SU-DHL-6 (cell line): Measurements from ENCODE around the gene SFMBT2.

ENCODE experiments used
- H2AFZ ChIP-seq: fragments of 200-600 bp; sonication (generic); 2 replicates; pipeline ENCODE4 v1.6.1; 2014; ENCODE audit warnings: low read depth, mild to moderate bottlenecking, moderate library complexity, mixed read lengths, antibody characterized with exemption, low read length; ENCODE audit not compliant: severe bottlenecking
- H3F3A ChIP-seq: fragments of 200-600 bp; shearing (Covaris generic); 2 replicates; pipeline ENCODE4 v1.6.0; 2016; ENCODE audit warnings: antibody characterized with exemption, mild to moderate bottlenecking; ENCODE audit not compliant: insufficient read depth
- H3K27ac ChIP-seq: fragments of 200-600 bp; sonication (generic); 2 replicates; pipeline ENCODE4 v1.5.1; 2016; ENCODE audit warnings: low read depth, mild to moderate bottlenecking, low read length, moderate library complexity, mixed read lengths
- H3K27me3 ChIP-seq: fragments of 200-600 bp; sonication (generic), shearing (Covaris generic); 2 replicates; pipeline ENCODE4 v1.6.0; 2014; ENCODE audit warnings: mild to moderate bottlenecking, low read length
- H3K36me3 ChIP-seq: fragments of 200-600 bp; sonication (generic); 2 replicates; pipeline ENCODE4 v1.6.1; 2014; ENCODE audit warnings: mild to moderate bottlenecking, low read length, mixed read lengths
- H3K4me2 ChIP-seq: fragments of 300-600, 200-600 bp; shearing (Covaris generic), sonication (generic); 2 replicates; pipeline ENCODE4 v1.6.0; 2014; ENCODE audit warnings: low read length, low read depth, mild to moderate bottlenecking; ENCODE audit not compliant: poor library complexity, severe bottlenecking
- H3K4me3 ChIP-seq: fragments of 200-600 bp; sonication (generic); 2 replicates; pipeline ENCODE4 v1.5.1; 2014; ENCODE audit warnings: antibody characterized with exemption, low read length, mild to moderate bottlenecking, mixed read lengths; ENCODE audit not compliant: insufficient read depth, poor library complexity, severe bottlenecking
- H3K79me2 ChIP-seq: fragments of 200-600 bp; sonication (generic); 2 replicates; pipeline ENCODE4 v1.6.1; 2014; ENCODE audit warnings: mild to moderate bottlenecking, low read length, moderate library complexity; ENCODE audit not compliant: insufficient read depth
- H3K9ac ChIP-seq: fragments of 200-600 bp; sonication (generic); 2 replicates; pipeline ENCODE4 v1.7.0; 2014; ENCODE audit warnings: mild to moderate bottlenecking, low read length
- H3K9me2 ChIP-seq: fragments of 200-600 bp; sonication (generic); replicated peaks from 2 replicates; pipeline ENCODE4 v1.6.1; 2014; ENCODE audit warnings: low read length; ENCODE audit not compliant: insufficient read depth
- H3K9me3 ChIP-seq: fragments of 200-600 bp; sonication (generic); 2 replicates; pipeline ENCODE4 v1.6.1; 2014; ENCODE audit warnings: low read length, mixed read lengths; ENCODE audit not compliant: insufficient read depth
- H4K20me1 ChIP-seq: fragments of 200-600 bp; sonication (generic); 2 replicates; pipeline ENCODE4 v1.6.1; 2014; ENCODE audit warnings: low read depth, mild to moderate bottlenecking, antibody characterized with exemption, low read length, moderate library complexity, mixed read lengths
- CTCF ChIP-seq: fragments of 200-600 bp; sonication (generic); IDR thresholded peaks from one replicate; pipeline ENCODE4 v1.5.1; 2017; ENCODE audit warnings: antibody characterized with exemption, mild to moderate bottlenecking, low read length, moderate library complexity; ENCODE audit not compliant: insufficient read depth, poor library complexity, severe bottlenecking
- EZH2phosphoT487 ChIP-seq: fragments of 200-600 bp; sonication (generic), shearing (Covaris generic); conservative IDR thresholded peaks from 2 replicates; pipeline ENCODE4 v1.6.1; 2018; ENCODE audit warnings: mild to moderate bottlenecking, antibody characterized with exemption, low read length, moderate library complexity, mixed read lengths

The SFMBT2 gene

GRCh38 chr10:7403620-7404019 lies 7.2 kb downstream of the SFMBT2 start:
- H3K9me2 ChIP-seq = no peaks in the 10 kb centered on the region
- no peak for TF ChIP-seq EZH2phosphoT487
- TF ChIP-seq CTCF = no peak
- no peak overlapping the region for H3K9ac ChIP-seq
- H3K79me2 ChIP-seq = peaks cover 99% of the 10 kb centered on the region
- no peaks in the 10 kb centered on the region for H3K36me3 ChIP-seq
- H3K4me2 ChIP-seq = no peak overlapping the region
- no peak overlapping the region for H2AFZ ChIP-seq
- H3K27me3 ChIP-seq = no peaks in the 10 kb centered on the region
- H3F3A ChIP-seq = peaks cover 5% of the 10 kb centered on the region
- no peak overlapping the region for H3K27ac ChIP-seq
- H4K20me1 ChIP-seq = peaks cover 23% of the 10 kb centered on the region
- H3K4me3 ChIP-seq = no peak overlapping the region
- no peaks in the 10 kb centered on the region for H3K9me3 ChIP-seq

GRCh38 chr10:7401782-7402181 lies 9.1 kb downstream of the SFMBT2 start:
- Histone ChIP-seq H3K4me3 (no peak overlapping the region), H2AFZ (no peak overlapping the region), H4K20me1 (peaks cover 20% of the 10 kb centered on the region), H3K9ac (no peak overlapping the region), H3F3A (peaks cover 5% of the 10 kb centered on the region), H3K36me3 (no peaks in the 10 kb centered on the region), H3K9me2 (no peaks in the 10 kb centered on the region), H3K9me3 (no peaks in the 10 kb centered on the region), H3K4me2 (no peak overlapping the region), H3K27ac (no peak overlapping the region), H3K79me2 (peaks cover 97% of the 10 kb centered on the region), H3K27me3 (no peaks in the 10 kb centered on the region)
- TF ChIP-seq EZH2phosphoT487 (no peak), CTCF (no peak)

- Histone ChIP-seq H3K9me3 (no peaks in the 10 kb centered on the region), H3K27ac (no peak overlapping the region), H3K4me2 (no peak overlapping the region), H3K79me2 (peaks cover 96% of the 10 kb centered on the region), H3K9me2 (no peaks in the 10 kb centered on the region), H4K20me1 (peaks cover 16% of the 10 kb centered on the region; the same call in 1 of the 2 replicates), H3K4me3 (no peak overlapping the region), H3K27me3 (no peaks in the 10 kb centered on the region), H3K36me3 (no peaks in the 10 kb centered on the region), H3K9ac (no peak overlapping the region), H2AFZ (no peak overlapping the region), H3F3A (no peaks in the 10 kb centered on the region; the same call in 1 of the 2 replicates)
- TF ChIP-seq EZH2phosphoT487 (no peak), CTCF (no peak)
Measured at GRCh38 chr10:7401156-7401555, 9.7 kb downstream of the SFMBT2 start.
